ENCODE results near the gene TMEM164. TPM values are rescaled to one million over a fixed set of nuclear protein-coding genes. Genes with fewer than 3 reads are reported as not detected.

Gene TMEM164
- total and polyA plus RNA-seq, 2 experiments from 2014 or later = 3.4 to 17.2 TPM

- no peaks in the 10 kb centered on the region for H3K4me1 ChIP-seq (ENCODE audit: insufficient read depth)
- H3K79me2 ChIP-seq (replicated peaks; ENCODE audit: insufficient read depth) = no peaks in the 10 kb centered on the region
- no peaks in the 10 kb centered on the region for H3K27me3 Mint-ChIP-seq (ENCODE audit: insufficient read depth, low read depth, poor library complexity)
- no peak for DNase-seq (ENCODE audit: low spot score)
- no peaks in the 10 kb centered on the region for H3K4me1 Mint-ChIP-seq
- ATAC-seq = no peak
- H3K9me2 ChIP-seq (ENCODE audit: insufficient read depth) = no peaks in the 10 kb centered on the region
- H3F3A ChIP-seq (replicated peaks; ENCODE audit: low read depth) = no peaks in the 10 kb centered on the region
- no peaks in the 10 kb centered on the region for H3K36me3 ChIP-seq (ENCODE audit: insufficient read depth)
- TF ChIP-seq ZNF114 (CRISPR knock-in tag; IDR thresholded peaks at IDR 0.05) = no peak
- TF ChIP-seq NANOG (IDR thresholded peaks at IDR 0.05; ENCODE audit: borderline replicate concordance) = no peak
- TF ChIP-seq, protein P1, sequence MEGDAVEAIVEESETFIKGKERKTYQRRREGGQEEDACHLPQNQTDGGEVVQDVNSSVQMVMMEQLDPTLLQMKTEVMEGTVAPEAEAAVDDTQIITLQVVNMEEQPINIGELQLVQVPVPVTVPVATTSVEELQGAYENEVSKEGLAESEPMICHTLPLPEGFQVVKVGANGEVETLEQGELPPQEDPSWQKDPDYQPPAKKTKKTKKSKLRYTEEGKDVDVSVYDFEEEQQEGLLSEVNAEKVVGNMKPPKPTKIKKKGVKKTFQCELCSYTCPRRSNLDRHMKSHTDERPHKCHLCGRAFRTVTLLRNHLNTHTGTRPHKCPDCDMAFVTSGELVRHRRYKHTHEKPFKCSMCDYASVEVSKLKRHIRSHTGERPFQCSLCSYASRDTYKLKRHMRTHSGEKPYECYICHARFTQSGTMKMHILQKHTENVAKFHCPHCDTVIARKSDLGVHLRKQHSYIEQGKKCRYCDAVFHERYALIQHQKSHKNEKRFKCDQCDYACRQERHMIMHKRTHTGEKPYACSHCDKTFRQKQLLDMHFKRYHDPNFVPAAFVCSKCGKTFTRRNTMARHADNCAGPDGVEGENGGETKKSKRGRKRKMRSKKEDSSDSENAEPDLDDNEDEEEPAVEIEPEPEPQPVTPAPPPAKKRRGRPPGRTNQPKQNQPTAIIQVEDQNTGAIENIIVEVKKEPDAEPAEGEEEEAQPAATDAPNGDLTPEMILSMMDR (conservative IDR thresholded peaks at IDR 0.05; ENCODE audit: low read depth in 2 of 2) = no peak
- no peak for TF ChIP-seq POLR2AphosphoS5 (IDR thresholded peaks at IDR 0.05; ENCODE audit: low read depth)
- TF ChIP-seq STAT1 (IDR thresholded peaks at IDR 0.05; ENCODE audit: unreplicated experiment) = no peak
- TF ChIP-seq, protein P2, sequence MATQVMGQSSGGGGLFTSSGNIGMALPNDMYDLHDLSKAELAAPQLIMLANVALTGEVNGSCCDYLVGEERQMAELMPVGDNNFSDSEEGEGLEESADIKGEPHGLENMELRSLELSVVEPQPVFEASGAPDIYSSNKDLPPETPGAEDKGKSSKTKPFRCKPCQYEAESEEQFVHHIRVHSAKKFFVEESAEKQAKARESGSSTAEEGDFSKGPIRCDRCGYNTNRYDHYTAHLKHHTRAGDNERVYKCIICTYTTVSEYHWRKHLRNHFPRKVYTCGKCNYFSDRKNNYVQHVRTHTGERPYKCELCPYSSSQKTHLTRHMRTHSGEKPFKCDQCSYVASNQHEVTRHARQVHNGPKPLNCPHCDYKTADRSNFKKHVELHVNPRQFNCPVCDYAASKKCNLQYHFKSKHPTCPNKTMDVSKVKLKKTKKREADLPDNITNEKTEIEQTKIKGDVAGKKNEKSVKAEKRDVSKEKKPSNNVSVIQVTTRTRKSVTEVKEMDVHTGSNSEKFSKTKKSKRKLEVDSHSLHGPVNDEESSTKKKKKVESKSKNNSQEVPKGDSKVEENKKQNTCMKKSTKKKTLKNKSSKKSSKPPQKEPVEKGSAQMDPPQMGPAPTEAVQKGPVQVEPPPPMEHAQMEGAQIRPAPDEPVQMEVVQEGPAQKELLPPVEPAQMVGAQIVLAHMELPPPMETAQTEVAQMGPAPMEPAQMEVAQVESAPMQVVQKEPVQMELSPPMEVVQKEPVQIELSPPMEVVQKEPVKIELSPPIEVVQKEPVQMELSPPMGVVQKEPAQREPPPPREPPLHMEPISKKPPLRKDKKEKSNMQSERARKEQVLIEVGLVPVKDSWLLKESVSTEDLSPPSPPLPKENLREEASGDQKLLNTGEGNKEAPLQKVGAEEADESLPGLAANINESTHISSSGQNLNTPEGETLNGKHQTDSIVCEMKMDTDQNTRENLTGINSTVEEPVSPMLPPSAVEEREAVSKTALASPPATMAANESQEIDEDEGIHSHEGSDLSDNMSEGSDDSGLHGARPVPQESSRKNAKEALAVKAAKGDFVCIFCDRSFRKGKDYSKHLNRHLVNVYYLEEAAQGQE (IDR thresholded peaks at IDR 0.05; ENCODE audit: unreplicated experiment) = no peak
- TF ChIP-seq JUNB (IDR thresholded peaks at IDR 0.05; ENCODE audit: unreplicated experiment) = no peak
- TF ChIP-seq ZNF462 (CRISPR knock-in tag; IDR thresholded peaks at IDR 0.05) = no peak
- TF ChIP-seq CREB1 (CRISPR knock-in tag; IDR thresholded peaks at IDR 0.05; ENCODE audit: low read depth) = no peak
- no peak for TF ChIP-seq EZH2phosphoT487 (IDR thresholded peaks at IDR 0.05; ENCODE audit: unreplicated experiment)
- no peak overlapping the region for H3K27ac Mint-ChIP-seq
- H3K4me3 Mint-ChIP-seq = no peak overlapping the region
- H3K27me3 ChIP-seq (ENCODE audit: insufficient read depth) = no peaks in the 10 kb centered on the region
- no peak overlapping the region for H3K4me3 ChIP-seq
- no peak overlapping the region for H3K27ac ChIP-seq (ENCODE audit: low read depth)
- no peaks in the 10 kb centered on the region for H3K9me3 Mint-ChIP-seq
- H4K20me1 ChIP-seq (replicated peaks; ENCODE audit: insufficient read depth) = no peaks in the 10 kb centered on the region
- no peak overlapping the region for H2AFZ ChIP-seq
- H3K4me2 ChIP-seq = no peak overlapping the region
- H3K36me3 Mint-ChIP-seq (ENCODE audit: low read depth) = 0 out of 3 replicates have a peak, but pooled peaks cover 6% of the 10 kb centered on the region
Measured at GRCh38 chrX:110132450-110133114, 129.7 kb downstream of the TMEM164 start.
